GM12874 (cell line): ENCODE data around the gene SLC5A11.

Source experiments
- TF ChIP-seq, protein P1 (sequence below): IDR thresholded peaks from 2 replicates; pipeline ENCODE4 v1.5.1; 2011; ENCODE audit warnings: low read depth, mild to moderate bottlenecking, control low read depth, low read length, moderate library complexity; ENCODE audit not compliant: insufficient read depth

The SLC5A11 gene

GRCh38 chr16:24838554-24839266 lies 7.1 kb upstream of the SLC5A11 start:
- TF ChIP-seq, protein P1, sequence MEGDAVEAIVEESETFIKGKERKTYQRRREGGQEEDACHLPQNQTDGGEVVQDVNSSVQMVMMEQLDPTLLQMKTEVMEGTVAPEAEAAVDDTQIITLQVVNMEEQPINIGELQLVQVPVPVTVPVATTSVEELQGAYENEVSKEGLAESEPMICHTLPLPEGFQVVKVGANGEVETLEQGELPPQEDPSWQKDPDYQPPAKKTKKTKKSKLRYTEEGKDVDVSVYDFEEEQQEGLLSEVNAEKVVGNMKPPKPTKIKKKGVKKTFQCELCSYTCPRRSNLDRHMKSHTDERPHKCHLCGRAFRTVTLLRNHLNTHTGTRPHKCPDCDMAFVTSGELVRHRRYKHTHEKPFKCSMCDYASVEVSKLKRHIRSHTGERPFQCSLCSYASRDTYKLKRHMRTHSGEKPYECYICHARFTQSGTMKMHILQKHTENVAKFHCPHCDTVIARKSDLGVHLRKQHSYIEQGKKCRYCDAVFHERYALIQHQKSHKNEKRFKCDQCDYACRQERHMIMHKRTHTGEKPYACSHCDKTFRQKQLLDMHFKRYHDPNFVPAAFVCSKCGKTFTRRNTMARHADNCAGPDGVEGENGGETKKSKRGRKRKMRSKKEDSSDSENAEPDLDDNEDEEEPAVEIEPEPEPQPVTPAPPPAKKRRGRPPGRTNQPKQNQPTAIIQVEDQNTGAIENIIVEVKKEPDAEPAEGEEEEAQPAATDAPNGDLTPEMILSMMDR: no peak

GRCh38 chr16:24839347-24839972 lies 6.3 kb upstream of the SLC5A11 start:
- TF ChIP-seq, protein P1: no peak

DNA sequence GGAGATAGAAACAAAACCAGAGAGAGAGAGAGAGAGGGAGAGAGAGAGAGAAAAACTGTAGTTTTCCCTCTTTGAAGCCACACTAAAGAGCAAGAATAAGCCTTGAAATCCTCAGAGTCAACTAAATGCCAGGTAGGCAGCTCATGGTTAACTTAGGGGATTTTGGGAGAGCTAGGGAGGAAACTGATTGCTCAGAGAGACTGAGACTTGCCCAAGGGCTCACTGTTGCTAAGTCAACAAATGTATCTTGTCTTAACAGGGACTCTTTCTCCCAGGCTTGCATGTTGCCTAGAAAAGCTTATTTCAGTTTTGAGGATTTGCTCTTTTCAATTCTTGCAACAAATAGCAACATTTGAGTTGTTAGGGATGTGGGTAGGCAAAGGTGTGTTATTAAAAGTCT lies 4.5 kb upstream of the SLC5A11 start:
- TF ChIP-seq, protein P1: no peak

GRCh38 chr16:24844101-24845030 lies 1.4 kb upstream of the SLC5A11 start:
- TF ChIP-seq, protein P1: no peak

- TF ChIP-seq, protein P1: no peak
Observed at GRCh38 chr16:24846548-24847357, 990 bp downstream of the SLC5A11 start.

GRCh38 chr16:24847358-24847664 lies 1.5 kb downstream of the SLC5A11 start:
- TF ChIP-seq, protein P1: no peak
